Measurements from ENCODE around the gene PCDHGA1. TPM values are rescaled to one million over a fixed set of nuclear protein-coding genes. Genes with fewer than 3 reads are reported as not detected.

Gene PCDHGA1
- total RNA-seq, 1 donor from 2014 or later: 0.47 TPM

DNA sequence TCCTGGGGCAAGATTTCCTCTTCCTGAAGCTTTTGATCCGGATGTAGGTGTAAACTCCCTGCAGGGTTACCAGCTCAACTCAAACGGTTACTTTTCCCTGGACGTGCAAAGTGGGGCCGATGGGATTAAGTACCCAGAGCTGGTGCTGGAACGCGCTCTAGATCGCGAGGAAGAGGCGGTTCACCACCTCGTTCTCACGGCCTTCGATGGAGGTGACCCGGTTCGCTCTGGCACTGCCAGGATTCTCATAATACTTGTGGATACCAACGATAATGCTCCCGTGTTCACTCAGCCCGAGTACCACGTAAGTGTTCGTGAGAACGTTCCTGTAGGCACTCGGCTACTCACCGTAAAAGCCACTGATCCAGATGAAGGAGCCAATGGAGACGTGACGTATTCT lies 25.3 kb downstream of the PCDHGA1 start:
- H3K9me3 Mint-ChIP-seq: peaks cover 60% of the 10 kb centered on the region

DNA sequence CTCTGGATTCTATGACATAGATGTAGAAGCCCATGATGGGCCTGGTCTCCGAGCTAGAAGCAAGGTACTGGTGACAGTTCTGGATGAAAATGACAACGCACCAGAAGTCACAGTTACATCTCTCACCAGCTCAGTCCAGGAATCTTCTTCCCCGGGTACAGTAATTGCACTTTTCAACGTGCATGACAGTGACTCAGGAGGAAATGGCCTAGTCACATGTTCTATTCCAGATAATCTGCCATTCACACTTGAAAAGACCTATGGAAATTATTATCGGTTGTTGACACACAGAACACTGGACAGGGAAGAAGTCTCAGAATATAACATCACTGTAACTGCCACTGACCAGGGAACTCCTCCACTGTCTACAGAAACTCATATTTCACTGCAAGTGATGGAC lies 25.8 kb downstream of the PCDHGA1 start:
- H3K36me3 Mint-ChIP-seq: peaks cover 14% of the 10 kb centered on the region
- no peak overlapping the region for H3K27ac Mint-ChIP-seq
- no peaks in the 10 kb centered on the region for H3K4me1 Mint-ChIP-seq
- no peak overlapping the region for H3K4me3 Mint-ChIP-seq
- DNase-seq (ENCODE audit: low spot score in 2 of 2, unreplicated experiment in 2 of 2): no peak
- peaks cover 61% of the 10 kb centered on the region for H3K9me3 Mint-ChIP-seq
- no peaks in the 10 kb centered on the region for H3K27me3 Mint-ChIP-seq (ENCODE audit: low read depth)
- TF ChIP-seq, protein P1, sequence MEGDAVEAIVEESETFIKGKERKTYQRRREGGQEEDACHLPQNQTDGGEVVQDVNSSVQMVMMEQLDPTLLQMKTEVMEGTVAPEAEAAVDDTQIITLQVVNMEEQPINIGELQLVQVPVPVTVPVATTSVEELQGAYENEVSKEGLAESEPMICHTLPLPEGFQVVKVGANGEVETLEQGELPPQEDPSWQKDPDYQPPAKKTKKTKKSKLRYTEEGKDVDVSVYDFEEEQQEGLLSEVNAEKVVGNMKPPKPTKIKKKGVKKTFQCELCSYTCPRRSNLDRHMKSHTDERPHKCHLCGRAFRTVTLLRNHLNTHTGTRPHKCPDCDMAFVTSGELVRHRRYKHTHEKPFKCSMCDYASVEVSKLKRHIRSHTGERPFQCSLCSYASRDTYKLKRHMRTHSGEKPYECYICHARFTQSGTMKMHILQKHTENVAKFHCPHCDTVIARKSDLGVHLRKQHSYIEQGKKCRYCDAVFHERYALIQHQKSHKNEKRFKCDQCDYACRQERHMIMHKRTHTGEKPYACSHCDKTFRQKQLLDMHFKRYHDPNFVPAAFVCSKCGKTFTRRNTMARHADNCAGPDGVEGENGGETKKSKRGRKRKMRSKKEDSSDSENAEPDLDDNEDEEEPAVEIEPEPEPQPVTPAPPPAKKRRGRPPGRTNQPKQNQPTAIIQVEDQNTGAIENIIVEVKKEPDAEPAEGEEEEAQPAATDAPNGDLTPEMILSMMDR (IDR thresholded peaks at IDR 0.05; ENCODE audit: unreplicated experiment): no peak

More for the DNA sequence above, 25.3 kb downstream of the PCDHGA1 start:
- no peaks in the 10 kb centered on the region for H3K4me1 Mint-ChIP-seq
- no peak overlapping the region for H3K27ac Mint-ChIP-seq
- no peak for DNase-seq (ENCODE audit: low spot score in 2 of 2, unreplicated experiment in 2 of 2)
- peaks cover 9% of the 10 kb centered on the region for H3K36me3 Mint-ChIP-seq
- no peaks in the 10 kb centered on the region for H3K27me3 Mint-ChIP-seq (ENCODE audit: low read depth)
- TF ChIP-seq, protein P1 (IDR thresholded peaks at IDR 0.05; ENCODE audit: unreplicated experiment): no peak
- H3K4me3 Mint-ChIP-seq: no peak overlapping the region

DNA sequence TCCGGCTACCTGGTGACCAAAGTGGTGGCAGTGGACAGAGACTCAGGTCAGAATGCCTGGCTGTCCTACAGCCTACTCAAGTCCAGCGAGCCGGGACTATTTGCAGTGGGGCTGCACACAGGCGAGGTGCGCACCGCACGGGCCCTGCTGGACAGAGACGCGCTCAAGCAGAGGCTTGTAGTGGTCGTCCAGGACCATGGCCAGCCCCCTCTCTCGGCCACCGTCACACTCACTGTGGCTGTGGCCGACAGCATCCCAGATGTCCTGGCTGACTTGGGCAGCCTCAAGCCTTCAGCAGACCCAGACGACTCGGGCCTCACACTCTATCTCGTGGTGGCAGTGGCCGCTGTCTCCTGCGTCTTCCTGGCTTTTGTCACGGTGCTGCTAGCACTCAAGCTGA lies 26.6 kb downstream of the PCDHGA1 start:
- H3K27ac Mint-ChIP-seq: no peak overlapping the region
- no peak overlapping the region for H3K4me3 Mint-ChIP-seq
- TF ChIP-seq, protein P1 (IDR thresholded peaks at IDR 0.05; ENCODE audit: unreplicated experiment): no peak
- H3K27me3 Mint-ChIP-seq (ENCODE audit: low read depth): no peaks in the 10 kb centered on the region
- peaks cover 65% of the 10 kb centered on the region for H3K9me3 Mint-ChIP-seq
- peaks cover 16% of the 10 kb centered on the region for H3K36me3 Mint-ChIP-seq
- DNase-seq (ENCODE audit: low spot score in 2 of 2, unreplicated experiment in 2 of 2): no peak
- H3K4me1 Mint-ChIP-seq: no peaks in the 10 kb centered on the region

DNA sequence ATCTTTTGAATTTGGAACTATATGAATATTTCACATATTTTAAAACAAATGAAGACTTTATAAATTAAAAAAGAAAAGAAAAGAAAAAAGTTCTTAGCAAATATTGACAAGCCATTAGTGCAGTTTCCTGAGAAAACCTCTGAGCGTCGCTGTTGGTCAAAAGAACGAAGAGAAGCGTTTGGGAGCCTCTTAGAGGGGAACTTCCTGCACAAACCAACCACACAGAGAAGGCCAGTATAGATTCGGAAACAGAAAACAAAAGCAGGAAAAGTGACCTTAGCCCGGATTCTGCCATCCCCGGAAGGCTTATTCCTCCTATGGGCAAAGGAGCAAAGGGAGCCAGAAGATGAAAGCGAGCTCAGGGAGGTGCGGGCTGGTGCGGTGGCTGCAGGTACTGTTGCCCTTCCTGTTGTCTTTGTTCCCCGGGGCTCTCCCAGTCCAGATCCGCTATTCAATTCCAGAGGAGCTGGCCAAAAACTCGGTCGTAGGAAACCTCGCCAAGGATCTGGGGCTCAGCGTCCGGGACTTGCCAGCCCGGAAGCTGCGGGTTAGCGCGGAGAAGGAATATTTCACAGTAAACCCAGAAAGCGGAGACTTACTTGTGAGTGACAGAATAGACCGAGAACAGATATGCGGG lies 29.6 kb downstream of the PCDHGA1 start, which contains the start of gene PCDHGB2:
TSS of gene PCDHGB2 (plus strand) at position 205 of the 637 bp plus-strand sequence. CDS start at position 347, 142 bp downstream.
- Mint-ChIP-seq H3K9me3 (peaks cover 60% of the 10 kb centered on the region), H3K4me3 (no peak within 1 kb of the TSS), H3K36me3 (peaks cover 17% of the 10 kb centered on the region), H3K4me1 (no peaks in the 10 kb centered on the region), H3K27me3 (ENCODE audit: low read depth) (no peaks in the 10 kb centered on the region), H3K27ac (no peak within 1 kb of the TSS)
- TF ChIP-seq, protein P1 (IDR thresholded peaks at IDR 0.05; ENCODE audit: unreplicated experiment): no peak
- DNase-seq (ENCODE audit: low spot score in 2 of 2, unreplicated experiment in 2 of 2): no peak

DNA sequence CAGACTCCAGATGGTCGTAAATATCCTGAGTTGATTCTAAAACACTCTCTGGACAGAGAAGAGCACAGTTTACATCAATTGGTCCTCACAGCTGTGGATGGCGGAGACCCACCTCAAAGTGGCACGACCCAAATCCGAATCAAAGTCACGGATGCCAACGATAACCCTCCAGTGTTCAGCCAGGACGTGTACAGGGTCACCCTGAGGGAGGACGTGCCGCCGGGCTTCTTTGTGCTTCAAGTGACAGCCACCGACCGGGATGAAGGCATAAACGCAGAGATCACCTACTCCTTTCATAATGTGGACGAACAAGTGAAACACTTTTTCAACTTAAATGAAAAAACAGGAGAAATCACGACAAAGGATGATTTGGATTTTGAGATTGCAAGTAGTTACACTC lies 30.4 kb downstream of the PCDHGA1 start:
- DNase-seq (ENCODE audit: low spot score in 2 of 2, unreplicated experiment in 2 of 2): no peak
- Mint-ChIP-seq H3K27me3 (ENCODE audit: low read depth) (no peaks in the 10 kb centered on the region), H3K4me3 (no peak overlapping the region), H3K9me3 (peaks cover 63% of the 10 kb centered on the region), H3K36me3 (peaks cover 17% of the 10 kb centered on the region), H3K4me1 (no peaks in the 10 kb centered on the region), H3K27ac (no peak overlapping the region)
- TF ChIP-seq, protein P1 (IDR thresholded peaks at IDR 0.05; ENCODE audit: unreplicated experiment): no peak

All from mesothelial cell of epicardium (in vitro differentiated cells).